ENCODE data around the gene FEN1.

Gene FEN1

GRCh38 chr11:61829806-61830205, 37.1 kb downstream of the FEN1 start:
- Histone ChIP-seq H3K4me1 (ENCODE audit: insufficient read depth, low read length, severe bottlenecking) (peaks cover 72% of the 10 kb centered on the region), H3K27ac (ENCODE audit: low read depth, low read length, poor library complexity, severe bottlenecking) (peak overlapping the region; percentile 96), H4K20me1 (ENCODE audit: insufficient read depth, low read length) (no peaks in the 10 kb centered on the region), H3K79me2 (ENCODE audit: insufficient read depth, low read length) (peaks cover 10% of the 10 kb centered on the region; the same call in 1 of the 2 replicates), H3F3A (ENCODE audit: insufficient read depth, low read length) (no peaks in the 10 kb centered on the region), H3K4me3 (ENCODE audit: low read depth, low read length, poor library complexity, severe bottlenecking) (peak overlapping the region; percentile 72), H3K4me2 (ENCODE audit: low read length) (peak overlapping the region; percentile 71), H3K9ac (ENCODE audit: low read length) (peak overlapping the region; percentile 80), H3K36me3 (ENCODE audit: insufficient read depth, low read length) (peaks cover 7% of the 10 kb centered on the region; the same call in 1 of the 2 replicates), H2AFZ (ENCODE audit: low read length) (no peak overlapping the region), H3K9me2 (ENCODE audit: low read depth, low read length) (no peaks in the 10 kb centered on the region), H3K27me3 (ENCODE audit: insufficient read depth, low read length) (no peaks in the 10 kb centered on the region), H3K9me3 (ENCODE audit: low read length) (no peaks in the 10 kb centered on the region)
- TF ChIP-seq CTCF (IDR thresholded peaks at IDR 0.05; ENCODE audit: low read length): no peak
- no peak for TF ChIP-seq EZH2 (IDR thresholded peaks at IDR 0.05; ENCODE audit: borderline replicate concordance, low read length)

- Histone ChIP-seq H3K4me3 (ENCODE audit: low read depth, low read length, poor library complexity, severe bottlenecking) (peak overlapping the region; percentile 72), H3K27ac (ENCODE audit: low read depth, low read length, poor library complexity, severe bottlenecking) (peak overlapping the region; percentile 96), H3K4me2 (ENCODE audit: low read length) (peak overlapping the region; percentile 71), H3K27me3 (ENCODE audit: insufficient read depth, low read length) (no peaks in the 10 kb centered on the region), H3K9me3 (ENCODE audit: low read length) (no peaks in the 10 kb centered on the region), H3K9ac (ENCODE audit: low read length) (peak overlapping the region; percentile 80; the same call in 1 of the 2 replicates), H3F3A (ENCODE audit: insufficient read depth, low read length) (no peaks in the 10 kb centered on the region), H4K20me1 (ENCODE audit: insufficient read depth, low read length) (no peaks in the 10 kb centered on the region), H2AFZ (ENCODE audit: low read length) (no peak overlapping the region), H3K79me2 (ENCODE audit: insufficient read depth, low read length) (peaks cover 10% of the 10 kb centered on the region; the same call in 1 of the 2 replicates), H3K4me1 (ENCODE audit: insufficient read depth, low read length, severe bottlenecking) (peaks cover 78% of the 10 kb centered on the region), H3K9me2 (ENCODE audit: low read depth, low read length) (no peaks in the 10 kb centered on the region), H3K36me3 (ENCODE audit: insufficient read depth, low read length) (peaks cover 7% of the 10 kb centered on the region; the same call in 1 of the 2 replicates)
- TF ChIP-seq EZH2 (IDR thresholded peaks at IDR 0.05; ENCODE audit: borderline replicate concordance, low read length) (no peak), CTCF (IDR thresholded peaks at IDR 0.05; ENCODE audit: low read length) (no peak)
Measured at GRCh38 chr11:61830237-61831105, 37.8 kb downstream of the FEN1 start.

- Histone ChIP-seq H3K9me3 (ENCODE audit: low read length) (no peaks in the 10 kb centered on the region), H3K4me1 (ENCODE audit: insufficient read depth, low read length, severe bottlenecking) (peaks cover 71% of the 10 kb centered on the region), H3K79me2 (ENCODE audit: insufficient read depth, low read length) (peaks cover 10% of the 10 kb centered on the region; the same call in 1 of the 2 replicates), H2AFZ (ENCODE audit: low read length) (no peak overlapping the region), H3K9ac (ENCODE audit: low read length) (peak overlapping the region; percentile 23; the same call in 1 of the 2 replicates), H3K4me2 (ENCODE audit: low read length) (peak overlapping the region; percentile 71), H3K4me3 (ENCODE audit: low read depth, low read length, poor library complexity, severe bottlenecking) (peak overlapping the region; percentile 72), H3K27me3 (ENCODE audit: insufficient read depth, low read length) (no peaks in the 10 kb centered on the region), H3K27ac (ENCODE audit: low read depth, low read length, poor library complexity, severe bottlenecking) (peak overlapping the region; percentile 96), H3K36me3 (ENCODE audit: insufficient read depth, low read length) (peaks cover 7% of the 10 kb centered on the region; the same call in 1 of the 2 replicates), H4K20me1 (ENCODE audit: insufficient read depth, low read length) (no peaks in the 10 kb centered on the region), H3F3A (ENCODE audit: insufficient read depth, low read length) (no peaks in the 10 kb centered on the region), H3K9me2 (ENCODE audit: low read depth, low read length) (no peaks in the 10 kb centered on the region)
- TF ChIP-seq CTCF (IDR thresholded peaks at IDR 0.05; ENCODE audit: low read length) (no peak), EZH2 (IDR thresholded peaks at IDR 0.05; ENCODE audit: borderline replicate concordance, low read length) (no peak)
Measured at GRCh38 chr11:61832207-61832606, 39.5 kb downstream of the FEN1 start.

All from OCI-LY1 (cell line).